WTC11 (cell line): ENCODE results near the gene KBTBD12. TPM values are rescaled to one million over a fixed set of nuclear protein-coding genes. Genes with fewer than 3 reads are reported as not detected.
A peak's percentile ranks its signal among the peaks of the same experiment; 100 is the strongest.

ENCODE experiments used
- ATAC-seq: fragments of 200-7000 bp; cut with Tn5 transposase; 2 replicates; pipeline ENCODE4 v1.10.0; 2021; ENCODE audit warnings: mild to moderate bottlenecking, moderate library complexity
- Bru-seq: library from RNA; stranded (reverse); fragments of 400-500 nt; gene quantifications from one replicate; lab custom pipeline; 2021; lab: Mats Ljungman, UMichigan
- CTCF ChIA-PET: fragments of 300-600 bp; sonication (Branson Sonifier 250); formaldehyde crosslinking; loops from one replicate; lab custom pipeline; 2021; ENCODE audit warnings: antibody characterized with exemption; lab: Charles Lee
- POLR2A ChIA-PET: fragments of 350-600 bp; sonication (Branson Sonifier 250); formaldehyde crosslinking; loops from one replicate; lab custom pipeline; 2021; ENCODE audit warnings: antibody characterized with exemption; lab: Charles Lee
- DNase-seq: peaks from one replicate; pipeline ENCODE4 v3.0.0; 2021; ENCODE audit warnings: low spot score
- H3K27ac Mint-ChIP-seq: 2 replicates; pipeline ENCODE4 v1.8.0; 2021; ENCODE audit warnings: mixed read lengths
- H3K27me3 Mint-ChIP-seq: 2 replicates; pipeline ENCODE4 v1.8.0; 2021; ENCODE audit warnings: low read depth, mild to moderate bottlenecking, moderate library complexity, mixed read lengths
- H3K36me3 Mint-ChIP-seq: 2 replicates; pipeline ENCODE4 v1.8.0; 2021; ENCODE audit warnings: mixed read lengths
- H3K4me1 Mint-ChIP-seq: 2 replicates; pipeline ENCODE4 v1.8.0; 2022; ENCODE audit warnings: mixed read lengths
- H3K4me3 Mint-ChIP-seq: 2 replicates; pipeline ENCODE4 v1.8.0; 2021; ENCODE audit warnings: mild to moderate bottlenecking, moderate library complexity, mixed read lengths
- H3K9me3 Mint-ChIP-seq: 2 replicates; pipeline ENCODE4 v1.8.0; 2021; ENCODE audit warnings: mixed read lengths
- CREM ChIP-seq: sonication (generic); formaldehyde crosslinking; IDR thresholded peaks from 2 replicates; pipeline ENCODE4 v1.8.1; 2022; ENCODE audit warnings: mild to moderate bottlenecking, missing genetic modification reagents, moderate library complexity
- EMX1 ChIP-seq: fragments of 250-450 bp; sonication (Bioruptor Pico); IDR thresholded peaks from 2 replicates; pipeline ENCODE4 v1.8.0; 2021; ENCODE audit warnings: mild to moderate bottlenecking
- GABPB1 ChIP-seq: sonication (generic); formaldehyde crosslinking; IDR thresholded peaks from 2 replicates; pipeline ENCODE4 v1.8.1; 2023; ENCODE audit warnings: mild to moderate bottlenecking, missing genetic modification reagents
- GTF2I ChIP-seq: fragments of 250-450 bp; sonication (Bioruptor Pico); conservative IDR thresholded peaks from 2 replicates; pipeline ENCODE4 v1.4.0; 2021; ENCODE audit warnings: mild to moderate bottlenecking
- NFATC4 ChIP-seq: fragments of 250-450 bp; sonication (Bioruptor Pico); IDR thresholded peaks from 2 replicates; pipeline ENCODE4 v1.9.0; 2021; ENCODE audit warnings: mild to moderate bottlenecking
- NFE2L1 ChIP-seq: sonication (generic); formaldehyde crosslinking; IDR thresholded peaks from 2 replicates; pipeline ENCODE4 v1.8.1; 2023; ENCODE audit warnings: missing genetic modification reagents
- NR3C1 ChIP-seq: sonication (generic); formaldehyde crosslinking; conservative IDR thresholded peaks from 2 replicates; pipeline ENCODE4 v1.8.1; 2023; ENCODE audit warnings: low read depth, mild to moderate bottlenecking, missing genetic modification reagents
- RELA ChIP-seq: sonication (generic); formaldehyde crosslinking; IDR thresholded peaks from 2 replicates; pipeline ENCODE4 v1.8.1; 2022; ENCODE audit warnings: missing genetic modification reagents, mild to moderate bottlenecking, borderline replicate concordance
- RORB ChIP-seq: fragments of 250-450 bp; sonication (Bioruptor Pico); IDR thresholded peaks from 2 replicates; pipeline ENCODE4 v1.9.0; 2021; ENCODE audit warnings: mild to moderate bottlenecking
- TEAD1 ChIP-seq: sonication (generic); formaldehyde crosslinking; IDR thresholded peaks from 2 replicates; pipeline ENCODE4 v1.8.0; 2022; ENCODE audit warnings: mild to moderate bottlenecking, missing genetic modification reagents
- ZNF263 ChIP-seq: sonication (generic); formaldehyde crosslinking; IDR thresholded peaks from 2 replicates; pipeline ENCODE4 v1.8.1; 2022; ENCODE audit warnings: low read depth, mild to moderate bottlenecking, moderate library complexity, missing genetic modification reagents
- ZNF671 ChIP-seq: fragments of 250-450 bp; sonication (Bioruptor Pico); IDR thresholded peaks from 2 replicates; pipeline ENCODE4 v1.8.0; 2021; ENCODE audit warnings: mild to moderate bottlenecking
- long read RNA-seq, 3 experiments: library from RNA in 1 of 3; library from capped mRNA in 1 of 3; library from polyadenylated mRNA in 1 of 3; unstranded in 2 of 3; stranded (forward) in 1 of 3; transcript quantifications; one replicate each; pipeline ENCODE4 v2.0.0, GENCODE V29; 2021
- total RNA-seq: library from RNA; stranded (reverse); gene quantifications from 3 replicates; pipeline ENCODE4 v1.2.3, GENCODE V29; 2021
- TF ChIP-seq, protein P1 (sequence below): fragments of 250-450 bp; sonication (Bioruptor Pico); conservative IDR thresholded peaks from 2 replicates; pipeline ENCODE4 v1.9.0; 2021; ENCODE audit warnings: mild to moderate bottlenecking
- TF ChIP-seq, protein P2 (sequence below): sonication (generic); formaldehyde crosslinking; conservative IDR thresholded peaks from 2 replicates; pipeline ENCODE4 v1.8.1; 2023; ENCODE audit warnings: mild to moderate bottlenecking, low read depth, missing genetic modification reagents, moderate library complexity
- TF ChIP-seq, protein P3 (sequence below): sonication (generic); formaldehyde crosslinking; IDR thresholded peaks from 2 replicates; pipeline ENCODE4 v1.8.1; 2022; ENCODE audit warnings: missing genetic modification reagents, borderline replicate concordance
- TF ChIP-seq, protein P4 (sequence below): sonication (generic); formaldehyde crosslinking; IDR thresholded peaks from 2 replicates; pipeline ENCODE4 v1.8.1; 2023; ENCODE audit warnings: mild to moderate bottlenecking, missing genetic modification reagents
- TF ChIP-seq, protein P5 (sequence below): sonication (generic); formaldehyde crosslinking; IDR thresholded peaks from 2 replicates; pipeline ENCODE4 v1.8.1; 2023; ENCODE audit warnings: mild to moderate bottlenecking, missing genetic modification reagents, moderate library complexity
- TF ChIP-seq, protein P6 (sequence below): sonication (generic); formaldehyde crosslinking; IDR thresholded peaks from 2 replicates; pipeline ENCODE4 v1.8.0; 2022; ENCODE audit warnings: missing genetic modification reagents
- TF ChIP-seq, protein P7 (sequence below): sonication (generic); formaldehyde crosslinking; IDR thresholded peaks from 2 replicates; pipeline ENCODE4 v1.8.0; 2022; ENCODE audit warnings: mild to moderate bottlenecking, missing genetic modification reagents

Gene KBTBD12, protein sequence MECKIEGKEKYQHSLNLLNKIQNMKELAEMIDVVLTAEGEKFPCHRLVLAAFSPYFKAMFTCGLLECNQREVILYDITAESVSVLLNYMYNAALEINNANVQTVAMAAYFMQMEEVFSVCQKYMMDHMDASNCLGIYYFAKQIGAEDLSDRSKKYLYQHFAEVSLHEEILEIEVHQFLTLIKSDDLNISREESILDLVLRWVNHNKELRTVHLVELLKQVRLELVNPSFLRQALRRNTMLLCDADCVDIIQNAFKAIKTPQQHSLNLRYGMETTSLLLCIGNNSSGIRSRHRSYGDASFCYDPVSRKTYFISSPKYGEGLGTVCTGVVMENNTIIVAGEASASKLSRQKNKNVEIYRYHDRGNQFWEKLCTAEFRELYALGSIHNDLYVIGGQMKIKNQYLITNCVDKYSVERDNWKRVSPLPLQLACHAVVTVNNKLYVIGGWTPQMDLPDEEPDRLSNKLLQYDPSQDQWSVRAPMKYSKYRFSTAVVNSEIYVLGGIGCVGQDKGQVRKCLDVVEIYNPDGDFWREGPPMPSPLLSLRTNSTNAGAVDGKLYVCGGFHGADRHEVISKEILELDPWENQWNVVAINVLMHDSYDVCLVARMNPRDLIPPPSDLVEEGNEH
- total RNA-seq (0.22 to 0.66 TPM (median 0.30 TPM) in 3 replicates), Bru-seq, nascent RNA (percentile 27 among the genes with signal in this experiment)
- long read RNA-seq, experiment 1, partial matches to known transcripts: 0 of 1 reads
- long read RNA-seq, experiment 1, other reads (novel, unspliced or antisense): 1 of 1 reads
- long read RNA-seq, experiment 2: 0 reads
- long read RNA-seq, experiment 3: 0 reads

DNA sequence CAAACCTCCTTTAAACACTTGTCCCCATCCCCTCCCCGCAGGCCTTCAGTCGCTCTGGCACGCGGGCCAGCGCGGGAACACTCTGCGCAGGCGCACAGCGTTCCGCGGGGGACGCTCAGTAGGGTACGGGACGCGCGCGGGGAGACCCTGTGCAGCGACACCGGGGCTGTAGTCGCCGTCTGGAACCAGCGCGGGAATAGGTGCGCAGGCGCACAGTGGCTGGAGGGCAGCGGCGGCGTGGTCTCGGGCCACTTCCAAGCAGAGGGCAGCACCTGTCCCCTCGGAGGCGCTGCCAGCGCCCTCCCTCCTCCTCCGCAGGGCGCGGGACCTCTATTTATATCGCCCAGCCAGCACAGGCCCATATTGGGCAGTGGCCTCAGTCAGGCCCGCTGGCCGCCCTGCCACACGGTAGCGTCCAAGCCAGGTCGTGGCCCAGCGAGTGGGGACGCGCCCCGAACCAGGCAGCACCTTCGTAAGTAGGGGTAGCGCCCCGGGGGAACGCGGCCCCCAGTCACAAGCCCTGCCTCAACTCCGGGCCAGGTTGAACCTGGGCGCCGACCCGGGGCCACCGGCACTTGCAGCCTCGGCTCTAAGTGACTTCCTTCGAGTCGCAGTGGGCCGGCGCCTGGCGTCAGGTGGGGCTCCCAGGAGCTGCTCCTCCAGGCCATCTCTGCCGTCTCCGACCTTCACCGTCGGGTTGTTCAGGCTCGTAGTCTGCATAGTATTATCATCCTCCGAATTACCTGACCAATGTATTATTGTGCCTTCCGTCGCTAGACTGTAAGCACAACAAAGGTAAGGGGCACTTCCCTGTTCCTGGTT is at the start of gene KBTBD12:
Gene KBTBD12 (plus strand): TSS at position 118 of the 822 bp plus-strand sequence. CDS start 7,830 bp downstream, outside the sequence.
- ATAC-seq (peak; percentile 85), DNase-seq (peak; percentile 73)
- Mint-ChIP-seq H3K4me1 (peaks cover 3% of the 10 kb centered on the region; the same call in 1 of the 2 replicates), H3K4me3 (peak within 1 kb of the TSS; percentile 61), H3K9me3 (peaks cover 16% of the 10 kb centered on the region), H3K27me3 (peaks cover 63% of the 10 kb centered on the region), H3K27ac (no peak within 1 kb of the TSS), H3K36me3 (peaks cover 9% of the 10 kb centered on the region; the same call in 1 of the 2 replicates)
- ChIA-PET POLR2A (no interaction called here), CTCF (interaction anchor here (0.7 kb wide), 1 partner anchor 236 kb away, joined by 3 read pairs; no protein-coding TSS in a partner anchor)
- no peak for TF ChIP-seq NR3C1 (CRISPR knock-in tag)
- no peak for TF ChIP-seq GABPB1 (CRISPR knock-in tag)
- TF ChIP-seq, protein P1, sequence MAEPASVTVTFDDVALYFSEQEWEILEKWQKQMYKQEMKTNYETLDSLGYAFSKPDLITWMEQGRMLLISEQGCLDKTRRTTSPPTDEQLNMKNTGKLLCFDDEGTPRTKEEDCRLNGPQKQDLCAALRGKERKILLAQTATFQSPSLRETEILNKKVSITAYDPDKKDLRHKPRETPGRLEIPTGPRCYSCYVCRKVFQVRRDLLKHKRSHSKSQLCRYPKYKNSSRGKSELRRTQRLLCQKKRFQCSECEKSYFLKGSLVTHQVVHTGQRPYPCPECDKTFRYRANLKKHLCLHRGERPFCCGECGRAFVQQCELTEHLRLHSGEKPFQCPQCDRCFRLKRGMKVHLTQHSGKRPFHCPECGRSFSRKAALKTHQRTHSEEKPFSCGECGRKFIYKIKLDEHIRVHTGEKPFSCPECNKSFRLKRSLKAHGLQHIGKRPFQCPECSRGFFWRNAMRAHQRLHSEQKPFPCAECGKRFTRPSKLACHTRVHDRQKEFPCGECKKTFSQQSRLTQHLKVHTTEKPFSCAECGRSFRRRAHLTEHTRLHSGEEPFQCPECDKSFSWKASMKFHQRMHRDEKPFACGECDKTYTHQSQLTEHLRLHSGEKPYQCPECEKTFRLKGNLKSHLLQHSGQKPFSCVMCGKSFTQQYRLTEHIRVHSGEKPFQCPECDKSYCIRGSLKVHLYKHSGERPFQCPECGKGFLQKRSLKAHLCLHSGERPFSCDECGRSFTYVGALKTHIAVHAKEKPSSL (CRISPR knock-in tag): no peak
- TF ChIP-seq, protein P2, sequence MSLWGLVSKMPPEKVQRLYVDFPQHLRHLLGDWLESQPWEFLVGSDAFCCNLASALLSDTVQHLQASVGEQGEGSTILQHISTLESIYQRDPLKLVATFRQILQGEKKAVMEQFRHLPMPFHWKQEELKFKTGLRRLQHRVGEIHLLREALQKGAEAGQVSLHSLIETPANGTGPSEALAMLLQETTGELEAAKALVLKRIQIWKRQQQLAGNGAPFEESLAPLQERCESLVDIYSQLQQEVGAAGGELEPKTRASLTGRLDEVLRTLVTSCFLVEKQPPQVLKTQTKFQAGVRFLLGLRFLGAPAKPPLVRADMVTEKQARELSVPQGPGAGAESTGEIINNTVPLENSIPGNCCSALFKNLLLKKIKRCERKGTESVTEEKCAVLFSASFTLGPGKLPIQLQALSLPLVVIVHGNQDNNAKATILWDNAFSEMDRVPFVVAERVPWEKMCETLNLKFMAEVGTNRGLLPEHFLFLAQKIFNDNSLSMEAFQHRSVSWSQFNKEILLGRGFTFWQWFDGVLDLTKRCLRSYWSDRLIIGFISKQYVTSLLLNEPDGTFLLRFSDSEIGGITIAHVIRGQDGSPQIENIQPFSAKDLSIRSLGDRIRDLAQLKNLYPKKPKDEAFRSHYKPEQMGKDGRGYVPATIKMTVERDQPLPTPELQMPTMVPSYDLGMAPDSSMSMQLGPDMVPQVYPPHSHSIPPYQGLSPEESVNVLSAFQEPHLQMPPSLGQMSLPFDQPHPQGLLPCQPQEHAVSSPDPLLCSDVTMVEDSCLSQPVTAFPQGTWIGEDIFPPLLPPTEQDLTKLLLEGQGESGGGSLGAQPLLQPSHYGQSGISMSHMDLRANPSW (CRISPR knock-in tag): 0 out of 2 replicates have a peak, but pooled peaks have one; percentile 39
- no peak for TF ChIP-seq GTF2I
- no peak for TF ChIP-seq NFATC4 (CRISPR knock-in tag)
- TF ChIP-seq NFE2L1 (CRISPR knock-in tag): peak; percentile 92; the same call in 1 of the 2 replicates
- TF ChIP-seq, protein P3, sequence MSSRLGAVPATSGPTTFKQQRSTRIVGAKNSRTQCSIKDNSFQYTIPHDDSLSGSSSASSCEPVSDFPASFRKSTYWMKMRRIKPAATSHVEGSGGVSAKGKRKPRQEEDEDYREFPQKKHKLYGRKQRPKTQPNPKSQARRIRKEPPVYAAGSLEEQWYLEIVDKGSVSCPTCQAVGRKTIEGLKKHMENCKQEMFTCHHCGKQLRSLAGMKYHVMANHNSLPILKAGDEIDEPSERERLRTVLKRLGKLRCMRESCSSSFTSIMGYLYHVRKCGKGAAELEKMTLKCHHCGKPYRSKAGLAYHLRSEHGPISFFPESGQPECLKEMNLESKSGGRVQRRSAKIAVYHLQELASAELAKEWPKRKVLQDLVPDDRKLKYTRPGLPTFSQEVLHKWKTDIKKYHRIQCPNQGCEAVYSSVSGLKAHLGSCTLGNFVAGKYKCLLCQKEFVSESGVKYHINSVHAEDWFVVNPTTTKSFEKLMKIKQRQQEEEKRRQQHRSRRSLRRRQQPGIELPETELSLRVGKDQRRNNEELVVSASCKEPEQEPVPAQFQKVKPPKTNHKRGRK (CRISPR knock-in tag): peak; percentile 58; the same call in 1 of the 2 replicates
- TF ChIP-seq, protein P4, sequence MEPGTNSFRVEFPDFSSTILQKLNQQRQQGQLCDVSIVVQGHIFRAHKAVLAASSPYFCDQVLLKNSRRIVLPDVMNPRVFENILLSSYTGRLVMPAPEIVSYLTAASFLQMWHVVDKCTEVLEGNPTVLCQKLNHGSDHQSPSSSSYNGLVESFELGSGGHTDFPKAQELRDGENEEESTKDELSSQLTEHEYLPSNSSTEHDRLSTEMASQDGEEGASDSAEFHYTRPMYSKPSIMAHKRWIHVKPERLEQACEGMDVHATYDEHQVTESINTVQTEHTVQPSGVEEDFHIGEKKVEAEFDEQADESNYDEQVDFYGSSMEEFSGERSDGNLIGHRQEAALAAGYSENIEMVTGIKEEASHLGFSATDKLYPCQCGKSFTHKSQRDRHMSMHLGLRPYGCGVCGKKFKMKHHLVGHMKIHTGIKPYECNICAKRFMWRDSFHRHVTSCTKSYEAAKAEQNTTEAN (CRISPR knock-in tag): peak; percentile 87; the same call in 1 of the 2 replicates
- TF ChIP-seq CREM (CRISPR knock-in tag): no peak
- TF ChIP-seq, protein P5, sequence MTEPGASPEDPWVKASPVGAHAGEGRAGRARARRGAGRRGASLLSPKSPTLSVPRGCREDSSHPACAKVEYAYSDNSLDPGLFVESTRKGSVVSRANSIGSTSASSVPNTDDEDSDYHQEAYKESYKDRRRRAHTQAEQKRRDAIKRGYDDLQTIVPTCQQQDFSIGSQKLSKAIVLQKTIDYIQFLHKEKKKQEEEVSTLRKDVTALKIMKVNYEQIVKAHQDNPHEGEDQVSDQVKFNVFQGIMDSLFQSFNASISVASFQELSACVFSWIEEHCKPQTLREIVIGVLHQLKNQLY: no peak
- TF ChIP-seq, protein P6, sequence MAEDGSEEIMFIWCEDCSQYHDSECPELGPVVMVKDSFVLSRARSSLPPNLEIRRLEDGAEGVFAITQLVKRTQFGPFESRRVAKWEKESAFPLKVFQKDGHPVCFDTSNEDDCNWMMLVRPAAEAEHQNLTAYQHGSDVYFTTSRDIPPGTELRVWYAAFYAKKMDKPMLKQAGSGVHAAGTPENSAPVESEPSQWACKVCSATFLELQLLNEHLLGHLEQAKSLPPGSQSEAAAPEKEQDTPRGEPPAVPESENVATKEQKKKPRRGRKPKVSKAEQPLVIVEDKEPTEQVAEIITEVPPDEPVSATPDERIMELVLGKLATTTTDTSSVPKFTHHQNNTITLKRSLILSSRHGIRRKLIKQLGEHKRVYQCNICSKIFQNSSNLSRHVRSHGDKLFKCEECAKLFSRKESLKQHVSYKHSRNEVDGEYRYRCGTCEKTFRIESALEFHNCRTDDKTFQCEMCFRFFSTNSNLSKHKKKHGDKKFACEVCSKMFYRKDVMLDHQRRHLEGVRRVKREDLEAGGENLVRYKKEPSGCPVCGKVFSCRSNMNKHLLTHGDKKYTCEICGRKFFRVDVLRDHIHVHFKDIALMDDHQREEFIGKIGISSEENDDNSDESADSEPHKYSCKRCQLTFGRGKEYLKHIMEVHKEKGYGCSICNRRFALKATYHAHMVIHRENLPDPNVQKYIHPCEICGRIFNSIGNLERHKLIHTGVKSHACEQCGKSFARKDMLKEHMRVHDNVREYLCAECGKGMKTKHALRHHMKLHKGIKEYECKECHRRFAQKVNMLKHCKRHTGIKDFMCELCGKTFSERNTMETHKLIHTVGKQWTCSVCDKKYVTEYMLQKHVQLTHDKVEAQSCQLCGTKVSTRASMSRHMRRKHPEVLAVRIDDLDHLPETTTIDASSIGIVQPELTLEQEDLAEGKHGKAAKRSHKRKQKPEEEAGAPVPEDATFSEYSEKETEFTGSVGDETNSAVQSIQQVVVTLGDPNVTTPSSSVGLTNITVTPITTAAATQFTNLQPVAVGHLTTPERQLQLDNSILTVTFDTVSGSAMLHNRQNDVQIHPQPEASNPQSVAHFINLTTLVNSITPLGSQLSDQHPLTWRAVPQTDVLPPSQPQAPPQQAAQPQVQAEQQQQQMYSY (CRISPR knock-in tag): 0 out of 2 replicates have a peak, but pooled peaks have one; percentile 36
- no peak for TF ChIP-seq ZNF263 (CRISPR knock-in tag)
- TF ChIP-seq TEAD1 (CRISPR knock-in tag): peak; percentile 4
- no peak for TF ChIP-seq RORB
- TF ChIP-seq RELA (CRISPR knock-in tag): no peak
- TF ChIP-seq, protein P7, sequence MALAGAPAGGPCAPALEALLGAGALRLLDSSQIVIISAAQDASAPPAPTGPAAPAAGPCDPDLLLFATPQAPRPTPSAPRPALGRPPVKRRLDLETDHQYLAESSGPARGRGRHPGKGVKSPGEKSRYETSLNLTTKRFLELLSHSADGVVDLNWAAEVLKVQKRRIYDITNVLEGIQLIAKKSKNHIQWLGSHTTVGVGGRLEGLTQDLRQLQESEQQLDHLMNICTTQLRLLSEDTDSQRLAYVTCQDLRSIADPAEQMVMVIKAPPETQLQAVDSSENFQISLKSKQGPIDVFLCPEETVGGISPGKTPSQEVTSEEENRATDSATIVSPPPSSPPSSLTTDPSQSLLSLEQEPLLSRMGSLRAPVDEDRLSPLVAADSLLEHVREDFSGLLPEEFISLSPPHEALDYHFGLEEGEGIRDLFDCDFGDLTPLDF (CRISPR knock-in tag): peak; percentile 92
- no peak for TF ChIP-seq ZNF671
- no peak for TF ChIP-seq EMX1
